ENCODE results near the gene IFT25.
"Not testable (repeated sequence)": the region's sequence is repeated elsewhere in the genome, so short reads cannot be mapped to it uniquely, and the experiment has no call there.

Gene IFT25

GRCh38 chr1:53945433-53946251, at the start of gene IFT25:
IFT25 (minus strand) TSS chr1:53945699; CDS start chr1:53940082, 5,617 bp downstream.
- FAIRE-seq: no peak

DNA sequence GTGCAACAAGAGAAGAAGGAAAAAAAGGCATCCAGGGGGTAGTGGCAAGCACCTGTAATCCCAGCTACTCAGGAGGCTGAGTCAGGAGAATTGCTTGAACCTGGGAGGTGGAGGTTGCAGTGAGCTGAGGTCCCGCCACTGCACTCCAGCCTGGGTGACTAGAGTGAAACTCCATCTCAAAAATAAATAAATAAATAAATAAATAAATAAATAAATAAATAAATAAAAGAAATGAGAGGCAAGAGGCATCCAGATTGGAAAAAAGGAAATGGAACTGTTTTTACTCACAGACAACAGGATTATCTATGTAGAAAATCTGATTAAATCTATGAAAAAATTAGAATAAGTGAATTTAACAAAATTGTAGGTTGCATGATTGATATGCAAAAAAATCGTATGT, 49.0 kb upstream of the IFT25 start:
- not testable (repeated sequence) for FAIRE-seq

DNA sequence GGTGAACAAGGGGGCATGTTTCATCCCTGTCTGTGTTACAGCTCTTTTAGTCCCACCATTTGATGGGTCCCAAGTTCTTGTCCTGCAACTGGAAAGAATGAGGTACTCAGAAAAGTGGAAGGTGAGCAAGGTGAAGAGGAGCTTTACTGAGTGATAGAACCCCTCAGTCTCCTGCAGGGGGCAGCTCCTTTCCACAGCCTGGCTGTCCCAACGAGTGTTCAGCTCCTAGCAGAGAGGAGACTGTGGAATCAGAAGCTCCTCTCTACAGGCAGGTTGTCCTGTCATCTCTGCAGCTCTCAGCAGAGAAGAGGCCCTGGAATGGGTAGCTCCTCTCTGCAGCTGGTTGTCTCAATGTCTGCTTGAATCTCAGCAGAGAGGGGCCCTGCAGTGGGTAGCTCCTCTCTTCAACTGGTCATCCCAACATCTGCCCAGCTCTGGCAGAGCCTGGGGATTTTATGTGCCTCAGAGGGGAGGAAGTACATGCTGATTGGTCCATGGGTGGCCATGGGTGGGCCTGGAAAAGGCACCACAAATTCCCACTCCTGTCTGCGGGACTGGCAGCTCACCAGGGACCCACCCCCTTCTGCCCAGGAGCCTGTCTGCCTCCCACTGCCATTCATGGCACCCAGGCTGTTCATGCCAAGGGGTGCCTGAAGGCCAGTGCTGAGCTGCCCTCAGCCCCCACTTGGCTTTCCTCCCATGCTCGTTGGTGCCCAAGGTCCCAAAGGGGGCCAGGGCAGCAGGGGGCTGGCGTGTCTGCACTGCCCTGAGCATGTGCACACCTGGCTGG, 46.8 kb upstream of the IFT25 start:
- FAIRE-seq: no peak

GRCh38 chr1:53987880-53988279, 42.4 kb upstream of the IFT25 start:
- no peak for FAIRE-seq

DNA sequence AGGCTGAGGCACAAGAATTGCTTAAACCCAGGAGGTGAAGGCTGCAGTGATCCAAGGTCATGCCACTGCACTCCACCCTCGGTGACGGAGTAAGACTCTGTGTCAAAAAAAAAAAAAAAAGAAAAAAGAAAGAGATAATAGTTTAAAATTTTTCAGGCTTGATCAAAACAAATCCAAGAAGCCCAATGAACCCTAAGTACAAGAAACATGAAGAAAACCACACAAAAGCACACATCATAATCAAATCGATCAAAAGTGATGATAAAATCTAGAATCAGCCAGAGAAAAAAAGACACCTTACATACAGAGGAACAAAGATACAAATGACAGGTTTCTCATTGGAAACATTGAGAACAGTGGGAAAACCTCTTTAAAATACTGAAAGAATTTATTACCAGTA, 41.0 kb upstream of the IFT25 start:
- no peak for FAIRE-seq

GRCh38 chr1:53984726-53985125, 39.2 kb upstream of the IFT25 start:
- FAIRE-seq: no peak

DNA sequence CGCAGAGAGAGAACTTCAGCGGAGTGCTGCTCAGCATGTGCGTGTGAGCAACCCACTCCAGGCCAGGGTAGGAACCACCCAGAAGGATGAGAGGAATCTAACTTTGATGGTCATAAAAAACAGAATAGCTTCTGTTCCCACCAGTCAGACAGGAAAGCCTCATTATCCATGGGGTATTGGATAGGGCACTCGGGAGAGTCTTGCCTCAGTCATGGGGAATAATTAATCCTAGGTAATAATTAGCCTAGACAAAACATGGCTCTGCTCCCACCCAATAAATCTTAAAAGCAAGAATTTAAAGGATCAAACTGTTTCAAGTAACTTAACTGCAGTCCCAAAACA, 37.2 kb upstream of the IFT25 start:
- FAIRE-seq: no peak

GRCh38 chr1:53982034-53982762, 36.7 kb upstream of the IFT25 start:
- no peak for FAIRE-seq

DNA sequence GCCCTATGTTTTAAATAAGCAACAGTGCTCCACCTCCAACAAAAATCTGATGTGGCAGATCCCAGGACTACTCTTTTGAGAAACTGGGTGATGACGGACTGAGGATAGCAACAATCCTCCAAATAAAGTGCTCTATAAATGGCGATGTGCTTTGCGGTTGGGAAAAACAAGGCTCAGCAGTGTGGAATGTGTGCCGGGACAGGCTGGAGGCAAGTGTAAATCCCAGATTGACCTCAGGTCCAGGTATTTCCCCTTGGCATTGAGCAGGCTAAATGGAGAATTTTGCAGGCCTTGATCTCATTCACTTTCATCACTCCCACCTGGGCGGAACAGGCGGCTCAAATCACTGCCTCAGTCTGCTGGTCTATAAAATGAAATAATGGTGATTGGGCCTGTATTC, 35.7 kb upstream of the IFT25 start:
- FAIRE-seq: no peak

GRCh38 chr1:53979712-53980450, 34.4 kb upstream of the IFT25 start:
- no peak for FAIRE-seq

- FAIRE-seq: no peak
These were observed 30.4 kb upstream of the IFT25 start for GRCh38 chr1:53975861-53976260.

DNA sequence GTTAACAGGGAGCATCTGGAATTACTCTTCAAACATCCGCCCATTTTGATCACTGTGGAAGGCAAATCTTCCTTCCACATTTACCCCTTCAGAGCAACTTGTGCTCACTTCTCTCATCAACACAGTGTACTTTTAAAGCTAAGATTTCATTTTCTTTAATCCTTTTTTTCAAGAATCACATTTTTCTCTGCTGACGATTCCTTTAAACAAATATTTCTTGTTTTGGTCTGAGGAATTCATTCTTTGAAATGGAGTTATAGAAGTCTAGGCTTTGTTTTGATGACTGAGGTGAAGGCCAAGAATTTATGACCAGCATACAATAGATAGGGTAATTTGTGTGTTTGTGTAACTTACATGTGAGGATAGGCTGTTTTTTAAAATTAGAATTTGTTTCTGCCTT, 26.2 kb upstream of the IFT25 start:
- no peak for FAIRE-seq

DNA sequence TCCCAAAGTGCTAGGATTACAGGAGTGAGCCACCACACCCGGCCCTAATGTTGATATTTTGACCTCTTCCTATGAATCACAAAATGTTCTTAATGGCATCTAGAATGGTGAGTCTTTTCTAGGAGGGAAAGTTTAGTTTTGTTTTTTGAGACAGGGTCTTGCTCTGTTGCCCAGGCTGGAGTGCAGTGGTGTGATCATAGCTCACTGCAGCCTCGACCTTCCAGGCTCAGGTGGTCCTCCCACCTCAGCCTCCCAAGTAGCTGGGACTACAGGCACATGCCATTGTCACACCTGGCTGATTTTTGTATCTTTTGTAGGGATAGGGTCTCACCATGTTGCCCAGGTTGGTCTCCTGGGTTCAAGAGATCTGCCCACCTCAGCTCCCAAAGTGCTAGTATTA, 23.8 kb upstream of the IFT25 start:
- not testable (repeated sequence) for FAIRE-seq

- FAIRE-seq: no peak
These were observed 22.6 kb upstream of the IFT25 start for GRCh38 chr1:53968125-53968513.

DNA sequence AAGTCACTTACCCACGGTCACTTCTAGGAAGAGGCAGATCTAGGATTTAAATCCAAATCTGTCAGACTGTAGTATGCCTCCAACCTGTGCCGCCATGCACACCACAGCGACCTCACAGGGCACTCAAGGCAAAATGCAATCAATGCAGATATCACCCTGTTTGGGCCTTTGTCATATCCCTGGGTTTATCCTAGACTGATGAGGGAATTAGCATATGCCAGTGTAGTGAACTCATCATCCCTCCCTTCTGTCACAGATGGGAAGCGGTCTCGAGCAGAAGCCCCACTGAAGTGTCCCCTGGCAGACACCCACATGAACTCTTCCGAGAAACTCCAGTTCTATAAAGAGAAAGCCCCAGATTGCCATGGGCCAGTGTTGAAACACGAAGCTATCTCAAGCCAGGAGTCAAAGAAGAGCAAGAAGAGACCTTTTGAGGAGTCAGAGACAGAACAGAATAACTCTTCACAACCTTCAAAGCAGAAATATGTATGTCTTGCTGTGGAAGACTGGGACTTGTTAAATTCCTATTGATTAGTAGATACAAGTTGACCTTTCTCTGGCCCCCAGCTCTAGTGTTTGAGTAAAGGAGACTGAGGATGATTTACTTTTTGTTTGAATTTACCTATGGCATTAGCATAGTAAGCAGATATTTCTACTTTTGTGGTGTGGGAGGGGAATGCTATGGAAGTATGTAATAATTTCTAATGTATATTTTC, 22.1 kb upstream of the IFT25 start:
- no peak for FAIRE-seq

GRCh38 chr1:53966794-53967193, 21.3 kb upstream of the IFT25 start:
- FAIRE-seq: no peak

DNA sequence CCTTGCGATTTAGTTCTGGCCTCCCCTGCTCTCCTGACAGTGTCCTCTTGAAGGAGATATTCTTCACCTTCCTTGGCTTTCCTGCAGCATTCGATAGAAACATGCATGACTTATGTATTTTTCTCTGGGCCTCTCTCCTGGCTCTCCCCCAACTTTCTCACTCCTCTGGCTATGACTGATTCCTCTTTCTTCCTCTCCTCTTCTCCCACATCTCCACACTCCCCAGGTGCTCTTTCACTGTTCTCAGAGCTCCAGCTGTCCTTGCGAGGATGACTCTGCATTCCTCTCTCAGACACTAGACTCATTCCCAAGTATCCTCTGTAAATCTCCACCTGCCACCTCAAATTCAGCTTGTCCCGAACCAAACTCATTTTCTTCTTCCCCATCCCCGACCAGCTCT, 18.6 kb upstream of the IFT25 start:
- FAIRE-seq: no peak

DNA sequence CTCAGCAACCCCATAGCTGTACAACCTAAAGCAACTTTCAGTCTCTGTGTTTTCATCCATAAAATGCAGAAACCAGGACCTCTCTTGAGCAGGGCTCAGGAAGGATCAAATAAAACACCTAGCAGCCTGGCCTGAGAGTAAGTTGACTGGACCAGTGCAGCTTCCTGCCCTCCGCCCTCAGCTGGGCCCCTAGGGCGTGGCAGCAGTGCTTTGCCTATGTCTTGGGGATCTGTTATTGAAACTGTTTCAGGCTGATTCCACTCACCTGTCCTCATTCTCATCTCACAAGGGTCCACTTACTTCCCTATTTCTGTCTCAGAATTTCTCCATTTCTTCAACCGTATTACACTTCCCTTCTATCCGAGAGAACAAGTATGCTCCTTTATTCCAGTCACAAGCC, 18.0 kb upstream of the IFT25 start:
- no peak for FAIRE-seq

- no peak for FAIRE-seq
These were observed 16.9 kb upstream of the IFT25 start for GRCh38 chr1:53962395-53962794.

- peak; percentile 94 for FAIRE-seq
These were observed 14.3 kb upstream of the IFT25 start for GRCh38 chr1:53959664-53960250.

- no peak for FAIRE-seq
These were observed 11.8 kb upstream of the IFT25 start for GRCh38 chr1:53957194-53957818.
